ENCODE results near the gene SIRPA. TPM values are rescaled to one million over a fixed set of nuclear protein-coding genes. Genes with fewer than 3 reads are reported as not detected.

Gene SIRPA
- total and polyA plus RNA-seq, 8 donors, result 7.2 to 25.8 (median 9.0) TPM

DNA sequence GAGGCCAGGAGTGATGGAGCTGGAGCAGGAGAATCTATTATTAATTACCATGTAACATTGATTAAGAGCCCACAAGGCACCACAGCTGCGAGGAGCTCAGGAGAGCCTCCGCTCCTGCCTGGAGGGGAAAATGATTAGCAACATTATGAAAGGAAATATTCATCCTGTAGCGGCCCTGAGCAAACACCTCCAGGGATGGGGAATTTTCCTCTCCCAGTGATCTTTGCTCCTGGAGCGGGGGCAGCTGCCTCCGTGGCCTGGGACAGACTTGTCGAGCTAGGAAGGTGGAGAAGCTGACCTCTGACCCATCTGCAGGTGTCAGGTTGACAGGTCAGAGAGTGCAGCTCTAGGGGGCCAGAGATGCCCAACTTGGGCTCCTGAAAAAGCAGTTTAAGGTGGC lies 40.1 kb upstream of the SIRPA start:
- peak in 1 of 4 donors; percentile 23 for ATAC-seq
- H3K4me3 ChIP-seq, result no peak overlapping the region
- no peak overlapping the region for H3K27ac ChIP-seq
- TF ChIP-seq, protein P1, sequence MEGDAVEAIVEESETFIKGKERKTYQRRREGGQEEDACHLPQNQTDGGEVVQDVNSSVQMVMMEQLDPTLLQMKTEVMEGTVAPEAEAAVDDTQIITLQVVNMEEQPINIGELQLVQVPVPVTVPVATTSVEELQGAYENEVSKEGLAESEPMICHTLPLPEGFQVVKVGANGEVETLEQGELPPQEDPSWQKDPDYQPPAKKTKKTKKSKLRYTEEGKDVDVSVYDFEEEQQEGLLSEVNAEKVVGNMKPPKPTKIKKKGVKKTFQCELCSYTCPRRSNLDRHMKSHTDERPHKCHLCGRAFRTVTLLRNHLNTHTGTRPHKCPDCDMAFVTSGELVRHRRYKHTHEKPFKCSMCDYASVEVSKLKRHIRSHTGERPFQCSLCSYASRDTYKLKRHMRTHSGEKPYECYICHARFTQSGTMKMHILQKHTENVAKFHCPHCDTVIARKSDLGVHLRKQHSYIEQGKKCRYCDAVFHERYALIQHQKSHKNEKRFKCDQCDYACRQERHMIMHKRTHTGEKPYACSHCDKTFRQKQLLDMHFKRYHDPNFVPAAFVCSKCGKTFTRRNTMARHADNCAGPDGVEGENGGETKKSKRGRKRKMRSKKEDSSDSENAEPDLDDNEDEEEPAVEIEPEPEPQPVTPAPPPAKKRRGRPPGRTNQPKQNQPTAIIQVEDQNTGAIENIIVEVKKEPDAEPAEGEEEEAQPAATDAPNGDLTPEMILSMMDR (IDR thresholded peaks at IDR 0.05), result no peak
- H3K36me3 ChIP-seq, result no peaks in the 10 kb centered on the region
- H3K4me1 ChIP-seq, result no peaks in the 10 kb centered on the region
- no peak for FAIRE-seq
- no peaks in the 10 kb centered on the region for H3K9me3 ChIP-seq
- intact Hi-C loops (cut with DNase I), result no loop called here
- DNase-seq, result no peak
- no peaks in the 10 kb centered on the region for H3K27me3 ChIP-seq
- WGBS, 2 donors, result 7 to 18% methylated on average over 6 of the region's 6 CpGs

DNA sequence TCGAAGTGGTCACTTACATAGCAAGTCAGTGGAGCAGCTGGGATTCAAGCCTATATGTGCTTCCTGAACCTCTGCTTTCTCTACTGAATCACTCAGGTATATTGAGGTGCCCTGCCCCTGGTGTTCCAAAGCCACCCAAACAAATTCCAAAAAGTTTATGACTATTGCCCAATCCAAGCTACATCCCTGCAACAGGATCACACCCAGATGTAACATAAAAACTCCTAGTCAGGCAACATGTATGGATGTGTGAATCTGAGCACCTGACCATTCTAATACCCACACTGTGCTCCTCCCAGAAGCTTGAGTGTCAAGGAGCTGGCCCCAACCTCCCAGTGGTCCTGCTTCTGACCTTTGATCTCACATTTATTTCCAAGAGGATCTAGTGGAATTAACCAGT lies 39.5 kb upstream of the SIRPA start:
- H3K27ac ChIP-seq, result no peak overlapping the region
- H3K4me1 ChIP-seq, result no peaks in the 10 kb centered on the region
- no peak overlapping the region for H3K4me3 ChIP-seq
- no peak for DNase-seq
- TF ChIP-seq, protein P1 (IDR thresholded peaks at IDR 0.05), result no peak
- H3K27me3 ChIP-seq, result no peaks in the 10 kb centered on the region
- intact Hi-C loops (cut with DNase I), result no loop called here
- WGBS, 2 donors, result 39 to 44% methylated on average over 1 of the region's 1 CpG
- H3K36me3 ChIP-seq, result no peaks in the 10 kb centered on the region
- no peaks in the 10 kb centered on the region for H3K9me3 ChIP-seq
- no peak for FAIRE-seq
- ATAC-seq, result no peak

DNA sequence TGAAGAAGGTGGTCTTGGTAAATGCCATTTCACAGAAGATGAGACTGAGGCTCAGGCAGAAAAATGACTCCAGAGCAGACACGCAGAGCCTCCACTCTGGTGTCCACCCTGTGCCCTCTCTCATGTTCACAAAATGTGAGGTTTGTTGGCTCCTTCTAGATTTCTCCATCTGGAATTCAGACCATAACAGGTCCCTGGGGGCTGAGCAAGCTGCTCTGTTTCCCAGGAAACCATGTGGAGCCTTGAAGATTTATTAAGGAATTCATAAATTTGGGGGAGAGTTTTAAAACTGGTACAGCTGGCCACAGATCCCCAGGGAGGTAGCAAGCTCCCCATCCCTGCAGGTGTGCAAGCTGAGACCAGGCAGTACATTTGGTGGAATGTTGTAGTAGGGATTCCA lies 38.8 kb upstream of the SIRPA start:
- Histone ChIP-seq H3K27ac (no peak overlapping the region), H3K4me1 (no peaks in the 10 kb centered on the region), H3K27me3 (no peaks in the 10 kb centered on the region), H3K9me3 (no peaks in the 10 kb centered on the region), H3K36me3 (no peaks in the 10 kb centered on the region), H3K4me3 (no peak overlapping the region)
- TF ChIP-seq, protein P1 (IDR thresholded peaks at IDR 0.05), result no peak
- intact Hi-C loops (cut with DNase I), result no loop called here
- ATAC-seq (no peak), DNase-seq (no peak), FAIRE-seq (no peak)
- WGBS, 2 donors, result 65 to 80% methylated on average over 1 of the region's 1 CpG

DNA sequence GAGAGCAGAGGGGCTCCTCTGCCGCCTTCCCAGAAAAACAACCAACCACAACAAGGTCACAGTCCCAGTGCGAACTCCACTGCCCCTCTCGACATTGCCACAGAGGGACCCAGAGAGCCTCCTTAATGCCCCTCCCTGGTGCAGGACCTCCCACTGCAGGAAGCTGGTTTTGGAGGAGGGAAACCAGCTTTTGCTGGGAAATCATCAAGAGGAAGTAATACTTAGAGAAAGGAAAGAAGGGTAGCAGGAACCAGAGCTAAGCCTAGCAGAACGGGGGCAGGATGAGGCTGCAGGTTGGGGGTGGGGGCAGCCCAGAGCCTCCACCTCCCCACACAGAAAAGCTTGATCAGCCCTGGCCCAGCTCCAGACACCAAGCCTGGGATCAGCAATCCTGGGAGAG lies 37.7 kb upstream of the SIRPA start:
- Histone ChIP-seq H3K4me1 (no peaks in the 10 kb centered on the region), H3K9me3 (no peaks in the 10 kb centered on the region), H3K4me3 (no peak overlapping the region), H3K27ac (no peak overlapping the region), H3K36me3 (no peaks in the 10 kb centered on the region), H3K27me3 (no peaks in the 10 kb centered on the region)
- 73 to 83% methylated on average over 4 of the region's 4 CpGs for WGBS, 2 donors
- TF ChIP-seq, protein P1 (IDR thresholded peaks at IDR 0.05), result no peak
- FAIRE-seq, result no peak
- intact Hi-C loops (cut with DNase I), result no loop called here
- DNase-seq, result no peak
- peak in 1 of 4 donors; percentile 29 for ATAC-seq

DNA sequence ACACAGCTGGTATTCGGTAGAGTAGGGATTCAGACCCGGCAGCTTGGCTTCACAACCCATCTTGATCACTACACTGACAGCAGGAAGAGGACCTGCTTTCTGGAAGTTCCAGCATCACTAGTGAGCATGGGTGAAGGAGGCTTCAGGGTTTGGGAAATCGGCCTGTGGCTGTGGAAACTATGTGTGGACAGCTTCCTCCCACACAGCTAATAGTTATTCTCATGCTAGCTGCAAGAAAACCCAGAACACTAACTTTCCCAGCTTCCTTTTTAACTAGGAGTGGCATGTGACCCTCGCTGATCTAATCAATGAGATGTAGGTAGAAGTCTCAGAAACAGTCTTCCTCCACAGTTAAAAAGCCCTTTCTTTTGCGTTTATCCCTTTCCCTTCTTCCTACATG lies 36.3 kb upstream of the SIRPA start:
- Histone ChIP-seq H3K36me3 (no peaks in the 10 kb centered on the region), H3K4me1 (no peaks in the 10 kb centered on the region), H3K9me3 (no peaks in the 10 kb centered on the region), H3K27ac (no peak overlapping the region), H3K4me3 (no peak overlapping the region), H3K27me3 (no peaks in the 10 kb centered on the region)
- peak in 1 of 4 donors; percentile 31 for ATAC-seq
- intact Hi-C loops (cut with DNase I), result no loop called here
- WGBS, 2 donors, result 61 to 68% methylated on average over 5 of the region's 5 CpGs
- no peak for FAIRE-seq
- DNase-seq, result no peak
- TF ChIP-seq, protein P1 (IDR thresholded peaks at IDR 0.05), result no peak
